Measurements from ENCODE around the gene FLYWCH1. TPM values are rescaled to one million over a fixed set of nuclear protein-coding genes. Genes with fewer than 3 reads are reported as not detected.

FLYWCH1 gene
- total and polyA plus RNA-seq, 9 of the 15 experiments (the other 6 are each of a cell fraction or from before 2014, with no cell fraction given) = 0.18 to 33.6 (median 11.3) TPM

DNA sequence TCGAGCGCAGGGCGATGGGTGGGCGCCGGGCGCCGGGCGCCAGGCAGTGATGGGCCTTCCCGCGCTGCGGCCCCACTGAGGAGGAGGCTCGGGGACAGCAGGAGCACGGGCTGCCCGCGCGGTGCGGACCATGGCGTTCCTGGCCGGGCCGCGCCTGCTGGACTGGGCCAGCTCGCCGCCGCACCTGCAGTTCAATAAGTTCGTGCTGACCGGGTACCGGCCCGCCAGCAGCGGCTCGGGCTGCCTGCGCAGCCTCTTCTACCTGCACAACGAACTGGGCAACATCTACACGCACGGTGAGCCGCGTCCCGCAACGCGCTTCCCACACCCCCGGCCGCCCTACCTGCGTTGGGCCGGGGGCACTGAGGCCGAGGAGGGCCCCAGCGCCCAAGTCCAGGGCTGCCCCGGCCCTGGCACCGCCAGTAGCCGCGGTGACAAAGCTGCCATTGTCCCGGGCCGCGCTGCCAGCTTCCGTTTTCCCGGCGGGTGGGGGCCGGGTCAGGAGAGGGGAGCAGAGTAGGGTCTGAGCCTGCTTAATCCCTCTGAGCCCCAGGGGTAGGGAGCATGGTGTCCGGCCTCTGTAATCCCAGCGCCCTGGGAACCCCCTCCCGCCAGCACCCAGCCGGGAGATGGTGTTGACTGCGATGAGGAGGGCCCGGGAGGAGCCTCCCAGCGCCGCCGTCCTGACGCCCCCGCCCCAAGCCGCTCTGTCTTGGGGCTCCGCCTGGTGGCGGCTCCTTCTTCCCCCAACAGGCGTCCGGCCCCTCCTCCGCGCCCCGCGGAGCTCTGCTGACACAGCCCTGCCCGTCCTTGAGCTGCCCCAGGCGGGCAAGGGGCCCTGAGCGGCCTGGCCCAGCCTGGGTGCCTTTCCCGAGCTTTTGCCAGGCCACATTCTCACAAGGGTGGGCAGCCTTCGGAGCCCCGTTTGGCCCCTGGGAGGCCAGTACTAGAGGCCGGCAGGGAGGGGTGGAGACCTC lies 58.1 kb downstream of the FLYWCH1 start (continued):
- TF ChIP-seq HDAC3 (IDR thresholded peaks at IDR 0.05; ENCODE audit: borderline replicate concordance, partially characterized antibody) = no peak
- TF ChIP-seq, protein P1, sequence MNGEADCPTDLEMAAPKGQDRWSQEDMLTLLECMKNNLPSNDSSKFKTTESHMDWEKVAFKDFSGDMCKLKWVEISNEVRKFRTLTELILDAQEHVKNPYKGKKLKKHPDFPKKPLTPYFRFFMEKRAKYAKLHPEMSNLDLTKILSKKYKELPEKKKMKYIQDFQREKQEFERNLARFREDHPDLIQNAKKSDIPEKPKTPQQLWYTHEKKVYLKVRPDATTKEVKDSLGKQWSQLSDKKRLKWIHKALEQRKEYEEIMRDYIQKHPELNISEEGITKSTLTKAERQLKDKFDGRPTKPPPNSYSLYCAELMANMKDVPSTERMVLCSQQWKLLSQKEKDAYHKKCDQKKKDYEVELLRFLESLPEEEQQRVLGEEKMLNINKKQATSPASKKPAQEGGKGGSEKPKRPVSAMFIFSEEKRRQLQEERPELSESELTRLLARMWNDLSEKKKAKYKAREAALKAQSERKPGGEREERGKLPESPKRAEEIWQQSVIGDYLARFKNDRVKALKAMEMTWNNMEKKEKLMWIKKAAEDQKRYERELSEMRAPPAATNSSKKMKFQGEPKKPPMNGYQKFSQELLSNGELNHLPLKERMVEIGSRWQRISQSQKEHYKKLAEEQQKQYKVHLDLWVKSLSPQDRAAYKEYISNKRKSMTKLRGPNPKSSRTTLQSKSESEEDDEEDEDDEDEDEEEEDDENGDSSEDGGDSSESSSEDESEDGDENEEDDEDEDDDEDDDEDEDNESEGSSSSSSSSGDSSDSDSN (IDR thresholded peaks at IDR 0.05; ENCODE audit: borderline replicate concordance in 1 of 2, low read depth in 2 of 2, low read length in 2 of 2) = peak in 1 of 2 experiments; percentile 87; a peak in 3 of 4 replicates
- no peak for TF ChIP-seq ZNF318 (IDR thresholded peaks at IDR 0.05; ENCODE audit: borderline replicate concordance in 1 of 2, low read depth in 1 of 2)
- peak; percentile 59 for TF ChIP-seq POLR2A (conservative IDR thresholded peaks at IDR 0.05)
- TF ChIP-seq, protein P2, sequence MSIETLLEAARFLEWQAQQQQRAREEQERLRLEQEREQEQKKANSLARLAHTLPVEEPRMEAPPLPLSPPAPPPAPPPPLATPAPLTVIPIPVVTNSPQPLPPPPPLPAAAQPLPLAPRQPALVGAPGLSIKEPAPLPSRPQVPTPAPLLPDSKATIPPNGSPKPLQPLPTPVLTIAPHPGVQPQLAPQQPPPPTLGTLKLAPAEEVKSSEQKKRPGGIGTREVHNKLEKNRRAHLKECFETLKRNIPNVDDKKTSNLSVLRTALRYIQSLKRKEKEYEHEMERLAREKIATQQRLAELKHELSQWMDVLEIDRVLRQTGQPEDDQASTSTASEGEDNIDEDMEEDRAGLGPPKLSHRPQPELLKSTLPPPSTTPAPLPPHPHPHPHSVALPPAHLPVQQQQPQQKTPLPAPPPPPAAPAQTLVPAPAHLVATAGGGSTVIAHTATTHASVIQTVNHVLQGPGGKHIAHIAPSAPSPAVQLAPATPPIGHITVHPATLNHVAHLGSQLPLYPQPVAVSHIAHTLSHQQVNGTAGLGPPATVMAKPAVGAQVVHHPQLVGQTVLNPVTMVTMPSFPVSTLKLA (conservative IDR thresholded peaks at IDR 0.05) = peak in 1 of 2 experiments; percentile 64; a peak in 1 of 4 replicates
- peak; percentile 52 for TF ChIP-seq U2AF1 (optimal IDR thresholded peaks at IDR 0.05; ENCODE audit: low read depth, low read length)
- TF ChIP-seq, protein P3, sequence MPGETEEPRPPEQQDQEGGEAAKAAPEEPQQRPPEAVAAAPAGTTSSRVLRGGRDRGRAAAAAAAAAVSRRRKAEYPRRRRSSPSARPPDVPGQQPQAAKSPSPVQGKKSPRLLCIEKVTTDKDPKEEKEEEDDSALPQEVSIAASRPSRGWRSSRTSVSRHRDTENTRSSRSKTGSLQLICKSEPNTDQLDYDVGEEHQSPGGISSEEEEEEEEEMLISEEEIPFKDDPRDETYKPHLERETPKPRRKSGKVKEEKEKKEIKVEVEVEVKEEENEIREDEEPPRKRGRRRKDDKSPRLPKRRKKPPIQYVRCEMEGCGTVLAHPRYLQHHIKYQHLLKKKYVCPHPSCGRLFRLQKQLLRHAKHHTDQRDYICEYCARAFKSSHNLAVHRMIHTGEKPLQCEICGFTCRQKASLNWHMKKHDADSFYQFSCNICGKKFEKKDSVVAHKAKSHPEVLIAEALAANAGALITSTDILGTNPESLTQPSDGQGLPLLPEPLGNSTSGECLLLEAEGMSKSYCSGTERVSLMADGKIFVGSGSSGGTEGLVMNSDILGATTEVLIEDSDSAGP (CRISPR knock-in tag; IDR thresholded peaks at IDR 0.05) = no peak
- no peak for TF ChIP-seq GTF2E2 (tag; IDR thresholded peaks at IDR 0.05)
- peak; percentile 80 for TF ChIP-seq FUS (optimal IDR thresholded peaks at IDR 0.05; ENCODE audit: low read depth, low read length)
- peak; percentile 39; the same call in 1 of the 2 replicates for TF ChIP-seq NR2C2 (CRISPR knock-in tag; IDR thresholded peaks at IDR 0.05)
- TF ChIP-seq NR2C2 (tag; IDR thresholded peaks at IDR 0.05) = no peak

Data from K562 (cell line).